Measurements from ENCODE around the gene CARMIL1. TPM values are rescaled to one million over a fixed set of nuclear protein-coding genes. Genes with fewer than 3 reads are reported as not detected.
A peak's percentile ranks its signal among the peaks of the same experiment; 100 is the strongest.

The CARMIL1 gene
- total RNA-seq, 1 donor from 2014 or later: 14.5 TPM

DNA sequence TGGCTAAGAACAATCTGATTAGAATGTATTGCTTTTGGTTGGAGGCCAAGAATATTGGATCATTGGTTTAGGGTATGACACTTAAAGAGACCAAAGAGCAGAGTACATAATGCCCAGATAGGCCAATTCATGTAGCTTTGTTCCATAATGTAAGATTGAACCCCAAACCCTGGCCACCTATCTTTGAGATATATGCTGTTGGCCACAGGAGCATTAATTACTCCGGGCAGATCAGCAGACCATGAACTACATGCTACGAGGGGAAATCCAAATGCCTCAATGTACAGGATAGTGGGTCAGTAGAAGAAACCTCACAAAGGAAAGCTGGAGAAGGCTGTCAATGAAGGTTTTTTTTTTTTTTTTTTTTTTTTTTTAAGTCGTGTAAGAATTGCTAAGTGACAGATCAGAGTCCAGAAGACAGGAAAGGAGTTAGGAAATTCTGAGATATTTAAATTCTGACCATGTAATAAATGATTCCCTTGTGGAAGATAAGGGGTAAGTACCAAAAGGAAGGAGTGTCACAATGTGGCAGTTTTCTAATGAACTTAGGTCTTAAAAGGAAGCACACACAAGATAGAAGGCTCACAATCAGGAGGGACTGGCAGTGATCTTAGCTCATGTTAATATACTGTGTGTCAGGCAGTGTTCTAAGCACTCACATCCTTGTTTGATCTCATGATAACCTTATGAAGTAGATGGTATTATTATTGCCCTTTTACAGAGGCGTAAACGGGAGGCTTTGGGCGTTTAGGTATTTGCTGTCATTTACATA, 61.4 kb downstream of the CARMIL1 start:
- H3K27me3 Mint-ChIP-seq (ENCODE audit: low read depth): no peaks in the 10 kb centered on the region
- TF ChIP-seq, protein P1, sequence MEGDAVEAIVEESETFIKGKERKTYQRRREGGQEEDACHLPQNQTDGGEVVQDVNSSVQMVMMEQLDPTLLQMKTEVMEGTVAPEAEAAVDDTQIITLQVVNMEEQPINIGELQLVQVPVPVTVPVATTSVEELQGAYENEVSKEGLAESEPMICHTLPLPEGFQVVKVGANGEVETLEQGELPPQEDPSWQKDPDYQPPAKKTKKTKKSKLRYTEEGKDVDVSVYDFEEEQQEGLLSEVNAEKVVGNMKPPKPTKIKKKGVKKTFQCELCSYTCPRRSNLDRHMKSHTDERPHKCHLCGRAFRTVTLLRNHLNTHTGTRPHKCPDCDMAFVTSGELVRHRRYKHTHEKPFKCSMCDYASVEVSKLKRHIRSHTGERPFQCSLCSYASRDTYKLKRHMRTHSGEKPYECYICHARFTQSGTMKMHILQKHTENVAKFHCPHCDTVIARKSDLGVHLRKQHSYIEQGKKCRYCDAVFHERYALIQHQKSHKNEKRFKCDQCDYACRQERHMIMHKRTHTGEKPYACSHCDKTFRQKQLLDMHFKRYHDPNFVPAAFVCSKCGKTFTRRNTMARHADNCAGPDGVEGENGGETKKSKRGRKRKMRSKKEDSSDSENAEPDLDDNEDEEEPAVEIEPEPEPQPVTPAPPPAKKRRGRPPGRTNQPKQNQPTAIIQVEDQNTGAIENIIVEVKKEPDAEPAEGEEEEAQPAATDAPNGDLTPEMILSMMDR (IDR thresholded peaks at IDR 0.05): no peak
- H3K36me3 Mint-ChIP-seq (ENCODE audit: low read depth): no peaks in the 10 kb centered on the region
- H3K4me3 Mint-ChIP-seq (ENCODE audit: unreplicated experiment): no peak overlapping the region
- DNase-seq (ENCODE audit: low spot score): no peak
- H3K4me1 Mint-ChIP-seq (ENCODE audit: low read depth): peaks cover 5% of the 10 kb centered on the region
- no peaks in the 10 kb centered on the region for H3K9me3 Mint-ChIP-seq (ENCODE audit: low read depth)
- H3K27ac Mint-ChIP-seq (ENCODE audit: unreplicated experiment): no peak overlapping the region

DNA sequence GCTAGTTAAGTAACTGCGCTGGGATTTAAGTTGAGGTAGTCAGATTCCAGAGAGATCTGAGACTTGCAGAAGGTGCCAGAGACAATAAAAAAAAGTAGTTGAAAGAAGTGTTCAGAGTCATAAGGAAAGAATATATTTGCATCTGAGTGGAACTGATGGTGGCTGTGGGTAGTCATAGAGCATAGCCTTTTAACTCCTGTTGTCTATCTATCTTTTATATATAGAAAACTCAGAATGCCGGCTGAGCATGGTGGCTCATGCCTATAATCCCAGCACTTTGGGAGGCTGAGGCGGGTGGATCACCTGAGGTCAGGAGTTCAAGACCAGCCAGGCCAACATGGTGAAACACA, 62.0 kb downstream of the CARMIL1 start:
- Mint-ChIP-seq H3K27ac (ENCODE audit: unreplicated experiment) (no peak overlapping the region), H3K9me3 (ENCODE audit: low read depth) (no peaks in the 10 kb centered on the region), H3K4me1 (ENCODE audit: low read depth) (peaks cover 5% of the 10 kb centered on the region), H3K27me3 (ENCODE audit: low read depth) (no peaks in the 10 kb centered on the region), H3K4me3 (ENCODE audit: unreplicated experiment) (no peak overlapping the region), H3K36me3 (ENCODE audit: low read depth) (no peaks in the 10 kb centered on the region)
- DNase-seq (ENCODE audit: low spot score): no peak
- TF ChIP-seq, protein P1 (IDR thresholded peaks at IDR 0.05): no peak

DNA sequence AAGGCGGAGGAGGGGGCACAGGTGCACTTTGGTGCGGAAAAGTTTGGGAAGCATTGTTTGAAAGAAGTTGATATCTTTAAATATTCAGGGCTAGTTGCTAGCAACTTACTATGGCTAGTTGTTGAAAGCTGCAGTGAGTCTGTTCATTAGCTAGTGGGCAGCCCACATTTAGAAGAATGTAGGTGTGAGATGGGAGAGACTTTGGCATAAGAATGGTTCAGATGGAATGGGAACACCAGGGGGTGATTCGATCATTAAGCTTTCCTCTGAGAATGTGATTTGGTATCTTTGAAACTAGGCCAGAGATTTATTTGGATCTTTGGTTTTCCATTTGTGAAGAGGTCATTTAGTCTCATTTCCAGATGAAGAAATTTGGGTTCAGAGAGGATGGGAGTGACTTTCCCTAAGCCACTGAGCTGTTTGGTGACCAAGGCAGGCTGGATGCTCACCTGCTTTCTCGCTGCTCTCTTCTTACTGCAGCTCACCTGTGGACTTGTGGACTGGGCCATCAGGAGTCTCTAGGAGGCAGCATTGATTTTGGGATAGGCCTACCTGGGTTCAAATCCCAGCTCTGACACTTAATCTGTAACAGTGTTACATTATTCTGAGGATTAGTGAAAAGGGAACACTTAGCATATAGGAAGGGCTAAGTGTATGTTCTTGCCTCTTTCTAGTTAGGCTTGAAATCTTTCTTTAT, 62.9 kb downstream of the CARMIL1 start:
- Mint-ChIP-seq H3K27ac (ENCODE audit: unreplicated experiment) (peak overlapping the region; percentile 55), H3K9me3 (ENCODE audit: low read depth) (no peaks in the 10 kb centered on the region), H3K4me3 (ENCODE audit: unreplicated experiment) (no peak overlapping the region), H3K27me3 (ENCODE audit: low read depth) (no peaks in the 10 kb centered on the region), H3K4me1 (ENCODE audit: low read depth) (peaks cover 4% of the 10 kb centered on the region), H3K36me3 (ENCODE audit: low read depth) (no peaks in the 10 kb centered on the region)
- TF ChIP-seq, protein P1 (IDR thresholded peaks at IDR 0.05): no peak
- DNase-seq (ENCODE audit: low spot score): no peak

DNA sequence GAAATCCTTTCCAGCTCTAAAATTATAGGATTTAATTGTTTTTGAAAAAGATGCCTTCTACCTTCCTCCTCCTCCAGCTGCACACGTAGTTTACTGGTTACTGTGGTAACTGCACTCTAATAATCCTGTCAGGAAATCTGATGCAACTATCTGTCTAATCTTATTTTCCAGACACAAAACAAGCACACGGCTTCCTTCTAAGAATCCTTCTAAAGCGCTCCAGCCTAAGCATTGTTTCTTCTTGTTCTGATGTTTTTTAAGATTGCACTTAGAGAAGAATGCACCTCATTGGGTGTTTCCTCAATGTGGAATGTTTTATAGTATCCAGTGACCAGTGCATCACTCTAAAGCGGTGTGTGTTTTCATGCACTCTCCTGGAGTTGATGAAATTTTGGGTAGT, 63.6 kb downstream of the CARMIL1 start:
- peaks cover 2% of the 10 kb centered on the region for H3K4me1 Mint-ChIP-seq (ENCODE audit: low read depth)
- no peaks in the 10 kb centered on the region for H3K9me3 Mint-ChIP-seq (ENCODE audit: low read depth)
- DNase-seq (ENCODE audit: low spot score): no peak
- no peaks in the 10 kb centered on the region for H3K36me3 Mint-ChIP-seq (ENCODE audit: low read depth)
- H3K27me3 Mint-ChIP-seq (ENCODE audit: low read depth): no peaks in the 10 kb centered on the region
- H3K4me3 Mint-ChIP-seq (ENCODE audit: unreplicated experiment): no peak overlapping the region
- TF ChIP-seq, protein P1 (IDR thresholded peaks at IDR 0.05): no peak
- peak overlapping the region; percentile 60 for H3K27ac Mint-ChIP-seq (ENCODE audit: unreplicated experiment)

DNA sequence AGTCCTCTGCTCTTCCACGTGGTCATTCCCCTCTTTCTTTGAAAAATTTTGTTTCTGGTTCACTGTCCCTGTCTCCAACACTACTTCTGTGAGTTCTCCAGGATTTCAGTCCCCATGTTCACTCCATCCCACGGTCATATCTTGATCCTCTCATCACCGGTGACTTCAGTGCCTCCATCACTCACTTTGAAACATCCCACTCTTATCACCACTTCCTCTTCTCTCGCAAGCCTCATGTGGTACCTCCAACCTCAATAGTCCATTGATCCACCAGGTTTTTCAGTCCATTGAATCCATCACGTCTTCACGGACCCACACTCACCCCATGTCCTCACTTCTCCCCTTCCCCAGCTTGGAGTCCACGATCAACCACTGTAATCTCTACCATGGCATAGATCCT, 64.8 kb downstream of the CARMIL1 start:
- no peak for DNase-seq (ENCODE audit: low spot score)
- no peaks in the 10 kb centered on the region for H3K36me3 Mint-ChIP-seq (ENCODE audit: low read depth)
- no peak overlapping the region for H3K27ac Mint-ChIP-seq (ENCODE audit: unreplicated experiment)
- no peaks in the 10 kb centered on the region for H3K9me3 Mint-ChIP-seq (ENCODE audit: low read depth)
- H3K27me3 Mint-ChIP-seq (ENCODE audit: low read depth): no peaks in the 10 kb centered on the region
- TF ChIP-seq, protein P1 (IDR thresholded peaks at IDR 0.05): no peak
- no peak overlapping the region for H3K4me3 Mint-ChIP-seq (ENCODE audit: unreplicated experiment)
- H3K4me1 Mint-ChIP-seq (ENCODE audit: low read depth): peaks cover 3% of the 10 kb centered on the region

Measured in chondrocyte (in vitro differentiated cells).